Metanephros (tissue), 1 donor: Measurements from ENCODE around the gene LDAH. TPM values are rescaled to one million over a fixed set of nuclear protein-coding genes. Genes with fewer than 3 reads are reported as not detected.

Experiments used
- total RNA-seq: library from RNA; depleted of rRNA; stranded (reverse); fragments of >200 nt; gene quantifications from one replicate; pipeline ENCODE4 v1.2.3, GENCODE V29; 2014

LDAH gene
- 30.8 TPM for total RNA-seq

GRCh38 chr2:20822535-20823490 is at the start of gene LDAH:
Gene LDAH, minus strand, starts transcription at chr2:20823101. Its CDS starts 21,638 bp downstream, at chr2:20801463.

GRCh38 chr2:20666304-20667150 is 156.4 kb downstream of the LDAH start, which contains the start of gene GDF7:
Gene GDF7, plus strand, starts transcription at chr2:20667144. Its CDS starts 96 bp downstream, at chr2:20667240.

GRCh38 chr2:20650877-20651730 is 171.8 kb downstream of the LDAH start, which contains the start of gene HS1BP3:
Gene HS1BP3, minus strand, starts transcription at chr2:20651098. Its CDS starts 35 bp downstream, at chr2:20651063.

Other genes with a start within 250 kb of the LDAH start
- 21.5 TPM for gene HS1BP3, start 172.0 kb downstream of the LDAH start, total RNA-seq
- 14.5 TPM for gene GDF7, start 156.0 kb downstream of the LDAH start, total RNA-seq
- gene APOB, start 221.0 kb upstream of the LDAH start, total RNA-seq = 0.82 TPM